Amniotic stem cell (primary cell): ENCODE data around the gene MYPOP.

Source experiments
- DNase-seq: peaks from one replicate; lab custom pipeline; 2025; lab: John Stamatoyannopoulos, UW

Gene MYPOP

DNA sequence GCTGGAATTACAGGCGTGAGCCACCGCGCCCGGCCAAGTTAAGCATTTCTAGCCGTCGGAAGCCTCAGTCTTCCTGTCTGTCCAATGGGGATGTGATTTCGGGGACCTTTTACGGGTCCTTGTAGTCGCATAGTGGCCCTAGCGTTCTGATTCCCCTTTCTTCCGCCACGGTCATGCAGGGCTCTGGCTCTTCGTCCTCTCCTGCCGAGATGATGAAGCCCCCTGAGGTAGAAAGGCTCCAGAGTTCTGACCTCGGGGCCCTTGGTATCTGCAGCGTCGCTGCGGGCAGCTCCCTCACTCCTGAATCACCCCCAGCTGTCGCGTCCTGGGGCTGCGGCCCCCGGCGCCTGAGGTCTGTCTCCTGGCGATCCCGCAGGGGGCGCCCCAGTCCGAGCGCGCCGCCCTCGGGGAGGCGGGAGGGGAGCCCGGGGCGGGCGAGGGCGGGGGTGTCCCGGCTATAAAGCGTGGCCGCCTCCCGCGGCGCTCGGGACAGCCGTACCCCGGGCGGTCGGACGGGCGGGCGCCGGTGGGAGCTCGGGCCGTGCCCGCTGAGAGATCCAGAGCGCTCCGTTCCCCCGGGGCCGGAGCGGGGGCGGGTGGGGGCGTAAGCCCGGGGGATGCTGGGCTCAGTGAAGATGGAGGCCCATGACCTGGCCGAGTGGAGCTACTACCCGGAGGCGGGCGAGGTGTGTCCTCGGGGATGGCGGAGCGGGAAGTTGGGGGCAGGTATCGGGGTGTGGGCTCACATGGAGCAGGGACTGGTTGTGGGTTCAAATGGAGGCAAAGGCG lies 38.4 kb downstream of the MYPOP start, which contains the start of gene FOXA3:
FOXA3 (plus strand) TSS at position 487 of the 789 bp plus-strand sequence; CDS start at position 618, 131 bp downstream.
- DNase-seq: no peak

DNA sequence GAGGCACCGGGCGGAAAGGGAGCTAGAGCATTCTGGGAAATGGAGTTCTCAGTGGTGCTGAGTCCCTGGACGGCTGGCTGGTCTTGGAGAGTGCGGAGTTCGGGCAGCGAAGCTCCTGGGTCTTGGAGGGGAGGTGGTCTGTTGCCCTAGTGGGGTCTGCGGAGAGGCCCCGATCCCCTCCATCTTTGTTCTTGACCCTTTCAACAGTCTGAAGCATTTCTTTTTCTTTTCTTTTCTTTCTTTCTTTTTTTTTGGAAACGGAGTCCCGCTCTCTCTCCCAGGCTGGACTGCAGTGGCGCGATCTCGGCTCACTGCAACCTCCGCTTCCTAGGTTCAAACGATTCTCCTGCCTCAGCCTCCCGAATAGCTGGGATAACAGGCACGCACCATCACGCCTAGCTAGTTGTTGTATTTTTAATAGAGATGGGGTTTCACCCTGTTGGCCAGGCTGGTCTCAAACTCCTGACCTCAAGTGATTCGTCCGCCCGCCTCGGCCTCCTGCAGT lies 39.0 kb downstream of the MYPOP start:
- no peak for DNase-seq

DNA sequence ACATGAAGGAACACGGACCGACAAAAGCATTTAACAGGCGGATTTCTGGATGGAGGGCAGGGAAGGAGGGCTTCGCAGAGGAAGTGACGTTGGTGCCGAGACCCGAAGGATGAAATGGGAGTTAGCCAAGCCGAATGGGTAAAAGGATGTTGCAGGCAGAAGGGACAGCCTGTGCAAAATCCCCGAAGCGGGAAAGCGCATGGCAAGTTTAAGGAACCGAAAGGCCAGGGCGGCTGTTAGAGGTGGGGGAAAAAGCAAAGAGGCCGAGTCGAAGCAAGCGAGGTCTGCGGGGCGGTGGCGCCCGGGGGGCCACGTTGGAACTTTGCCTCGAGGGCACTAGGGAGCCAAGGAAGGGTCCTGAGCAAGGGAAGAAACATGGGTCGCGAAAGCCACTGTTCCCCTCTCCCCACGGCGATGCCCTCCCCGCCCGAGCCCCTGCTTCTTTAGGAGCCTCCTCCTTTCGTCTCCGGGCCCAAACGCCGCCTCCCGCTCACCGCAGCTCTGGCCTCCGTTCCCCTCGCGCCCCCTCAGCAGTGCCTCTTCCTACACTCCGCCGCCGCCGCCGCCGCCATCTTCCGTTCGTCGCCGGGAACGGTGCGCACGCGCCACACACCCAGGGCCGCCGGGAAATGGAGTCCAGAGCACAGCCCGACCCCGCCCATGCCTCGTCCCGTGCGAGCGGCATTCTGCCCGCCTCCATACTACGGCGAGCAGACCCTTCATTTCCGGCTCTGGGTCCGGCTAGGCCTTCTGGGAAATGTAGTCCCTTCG lies 39.7 kb downstream of the MYPOP start, which contains the start of gene SYMPK:
SYMPK (minus strand) TSS at position 584 of the 771 bp plus-strand sequence. CDS start 8,652 bp downstream, outside the sequence.
- DNase-seq: peak; percentile 96

DNA sequence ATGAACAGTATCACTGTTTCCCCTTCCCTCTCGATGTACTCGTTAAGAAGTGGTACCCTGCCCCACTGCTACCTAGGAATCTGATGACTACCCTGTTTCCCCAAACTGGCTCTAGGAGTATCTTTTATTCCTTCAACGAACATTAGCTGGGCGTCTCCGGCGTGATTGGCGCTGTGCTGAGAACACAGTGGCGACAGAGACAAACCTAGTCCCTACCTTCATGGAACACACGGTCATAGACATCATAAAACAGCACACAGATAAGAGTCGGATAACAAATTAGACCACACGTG lies 40.2 kb downstream of the MYPOP start:
- DNase-seq: no peak

DNA sequence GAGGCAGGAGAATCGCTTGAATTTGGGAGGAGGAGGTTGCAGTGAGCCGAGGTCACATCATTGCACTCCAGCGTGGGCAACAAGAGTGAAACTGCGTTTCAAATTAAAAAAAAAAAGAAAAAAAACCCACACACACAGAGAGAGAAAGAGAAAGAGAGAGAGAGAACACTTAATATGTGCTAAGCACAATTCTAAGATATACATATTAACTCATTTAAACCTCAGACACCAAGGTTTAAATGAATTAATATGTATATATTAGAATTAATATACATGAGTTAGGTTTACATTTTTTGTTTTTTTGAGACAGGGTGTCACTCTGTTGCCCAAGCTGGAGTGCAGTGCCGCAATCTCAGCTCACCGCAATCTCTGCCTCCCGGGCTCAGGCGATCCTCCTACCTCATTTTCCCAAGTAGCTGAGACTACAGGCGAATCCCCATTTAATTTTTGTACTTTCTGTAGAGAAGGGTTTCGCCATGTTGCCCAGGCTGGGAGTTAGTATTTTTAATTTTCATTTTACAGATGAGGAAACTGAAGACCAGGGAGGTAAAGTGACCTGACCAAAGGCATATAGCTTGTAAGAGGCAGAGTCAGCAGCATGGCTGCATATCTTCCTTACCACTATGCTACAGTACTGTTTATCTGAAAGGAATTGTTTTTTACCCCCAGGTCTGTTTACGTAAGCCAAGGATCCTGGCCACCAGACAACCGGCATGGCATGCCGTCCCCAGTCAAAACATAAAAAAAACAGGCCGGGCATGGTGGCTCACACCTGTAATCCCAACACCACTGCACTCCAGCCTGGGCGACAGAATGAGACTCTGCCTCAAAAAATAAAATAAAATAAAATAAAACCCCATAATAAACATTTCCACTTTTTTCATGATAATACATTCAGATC lies 41.8 kb downstream of the MYPOP start:
- no peak for DNase-seq

DNA sequence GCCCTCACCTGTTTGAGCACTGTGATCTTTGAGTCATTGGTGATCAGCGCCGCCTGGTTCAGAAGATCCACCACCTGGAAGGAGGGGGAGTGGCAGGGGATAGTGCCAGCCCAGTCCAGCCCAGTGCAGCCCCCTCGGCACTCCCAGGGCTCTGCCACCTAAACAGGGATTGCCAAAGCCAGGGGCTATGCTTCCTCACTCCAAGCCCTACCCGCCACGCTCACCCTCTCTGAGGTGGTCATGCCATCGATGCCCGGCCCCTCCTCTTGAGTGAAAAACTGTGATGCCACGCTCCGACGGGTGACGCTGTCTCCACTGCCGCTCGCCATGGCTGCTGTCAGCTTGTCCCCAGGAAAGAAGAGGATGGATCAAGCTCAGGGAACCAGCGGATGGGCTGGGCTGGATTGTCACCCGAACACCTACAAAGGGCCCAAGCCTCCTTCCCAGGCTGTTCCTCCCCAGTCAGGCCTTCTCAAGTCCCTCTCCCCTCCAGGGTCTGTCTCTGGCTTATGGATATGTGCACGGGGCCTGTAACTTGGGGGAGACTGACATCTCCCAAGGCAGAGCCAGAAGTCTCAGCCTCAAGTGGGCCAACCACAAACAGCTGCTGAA lies 48.1 kb downstream of the MYPOP start:
- no peak for DNase-seq

DNA sequence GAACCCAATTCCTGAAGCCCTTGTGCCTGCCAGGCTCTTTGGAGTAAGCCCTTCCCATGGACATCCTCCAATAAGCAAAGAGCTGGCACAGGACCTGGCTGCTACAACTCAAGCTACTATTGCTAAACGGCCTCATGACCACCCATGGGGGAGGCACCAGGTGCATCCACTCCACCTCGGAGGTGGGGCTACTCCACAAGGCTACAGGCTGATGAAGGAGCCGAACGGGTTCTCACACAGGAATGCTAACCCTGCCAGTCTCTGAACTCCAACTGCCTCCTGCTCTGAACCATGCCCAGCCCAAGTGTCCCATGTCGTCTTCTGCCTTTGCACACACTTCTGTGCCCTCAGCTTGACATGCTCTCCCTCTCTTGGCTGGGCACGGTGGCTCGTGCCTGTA lies 49.4 kb downstream of the MYPOP start:
- no peak for DNase-seq

DNA sequence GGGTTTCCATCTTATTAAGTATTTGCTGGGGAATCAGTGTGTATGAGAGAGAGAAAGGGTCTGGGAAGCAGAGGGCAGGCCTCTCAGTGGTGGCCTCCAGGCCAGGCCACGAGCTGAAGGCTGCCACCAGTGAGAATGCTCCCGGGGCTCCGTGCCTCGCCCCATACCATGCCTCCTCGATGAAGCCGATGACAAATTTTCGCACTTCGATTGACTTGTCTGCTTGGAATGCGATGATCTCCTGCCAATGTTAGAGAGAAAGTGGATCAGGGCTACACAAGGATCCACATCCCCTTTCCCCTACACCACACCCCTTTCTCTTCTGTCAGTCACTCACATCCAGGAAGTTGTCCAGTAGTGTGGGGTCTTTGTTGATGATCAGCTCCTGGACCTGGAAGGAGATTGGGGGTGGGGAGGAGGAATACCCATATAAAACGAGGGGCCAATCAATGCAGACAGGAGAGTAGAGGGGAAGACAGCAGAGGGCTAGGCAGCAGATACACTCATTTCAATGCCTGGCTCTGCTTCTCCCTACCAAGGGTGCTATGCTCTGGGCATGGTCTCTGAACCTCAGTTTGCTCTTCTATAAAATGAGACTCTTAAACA lies 50.2 kb downstream of the MYPOP start:
- DNase-seq: no peak

DNA sequence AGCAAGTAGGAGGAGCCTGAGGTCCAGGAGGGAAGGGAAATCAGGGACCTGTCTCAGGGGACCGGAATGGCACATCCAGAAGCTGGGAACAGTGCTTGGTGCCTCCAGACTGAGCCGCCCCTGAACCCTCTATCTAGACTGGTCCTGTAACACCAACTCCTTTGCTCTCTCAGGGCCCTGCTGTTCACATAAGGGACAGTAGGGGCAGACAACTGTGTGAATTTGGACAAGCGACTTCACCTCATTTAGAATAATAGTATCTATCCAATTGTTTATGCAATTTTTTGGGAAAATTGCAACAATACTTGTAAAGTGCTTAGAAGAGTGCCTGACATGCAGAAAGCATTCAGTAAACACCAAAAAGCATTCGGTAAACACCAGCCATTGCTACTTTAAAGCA lies 53.5 kb downstream of the MYPOP start:
- DNase-seq: no peak

DNA sequence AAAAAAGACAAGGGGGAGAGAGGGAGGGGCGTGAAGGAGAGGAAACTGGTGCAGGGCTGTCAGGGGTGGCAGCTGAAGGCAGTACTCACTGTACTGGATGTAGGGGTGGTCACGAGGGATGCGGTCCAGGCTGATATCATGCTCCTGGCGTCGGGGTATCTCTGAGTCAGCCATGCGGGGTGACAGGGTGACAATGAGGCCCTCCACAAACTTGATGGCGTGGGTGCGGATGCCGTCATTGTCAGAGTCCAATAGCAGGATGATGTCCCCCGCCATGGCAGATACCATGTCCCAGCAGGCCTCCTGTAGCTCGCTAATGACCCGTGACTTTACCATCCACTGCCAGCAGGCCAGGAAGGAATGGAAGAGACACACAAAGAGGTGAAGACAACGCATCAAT lies 54.8 kb downstream of the MYPOP start:
- no peak for DNase-seq

DNA sequence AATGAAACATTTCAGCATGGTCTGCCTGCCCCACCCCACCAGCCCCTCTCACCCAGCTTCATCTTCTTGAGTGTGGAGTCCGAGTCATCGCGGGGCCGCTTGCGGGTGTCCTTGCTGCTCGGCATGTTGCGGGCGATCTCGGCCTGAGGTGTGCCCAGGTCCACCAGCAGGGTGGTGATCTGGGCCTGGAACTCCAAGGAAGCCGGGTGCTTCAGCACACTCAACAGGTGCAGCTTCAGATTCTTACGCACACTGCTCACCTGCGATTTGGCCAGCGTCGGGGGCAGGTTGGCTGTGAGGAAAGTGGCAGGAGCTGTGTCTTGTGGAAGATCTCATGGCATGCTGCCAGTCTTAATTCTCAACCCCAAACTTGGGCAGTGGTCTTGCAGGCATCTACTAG lies 60.2 kb downstream of the MYPOP start:
- DNase-seq: no peak
